Measurements from ENCODE around the gene ALDH1L1.

ALDH1L1 gene

GRCh38 chr3:126117212-126117611 lies 63.2 kb downstream of the ALDH1L1 start (continued):
- TF ChIP-seq ZBTB26 (tag by site-specific recombination; optimal IDR thresholded peaks at IDR 0.05) = no peak

DNA sequence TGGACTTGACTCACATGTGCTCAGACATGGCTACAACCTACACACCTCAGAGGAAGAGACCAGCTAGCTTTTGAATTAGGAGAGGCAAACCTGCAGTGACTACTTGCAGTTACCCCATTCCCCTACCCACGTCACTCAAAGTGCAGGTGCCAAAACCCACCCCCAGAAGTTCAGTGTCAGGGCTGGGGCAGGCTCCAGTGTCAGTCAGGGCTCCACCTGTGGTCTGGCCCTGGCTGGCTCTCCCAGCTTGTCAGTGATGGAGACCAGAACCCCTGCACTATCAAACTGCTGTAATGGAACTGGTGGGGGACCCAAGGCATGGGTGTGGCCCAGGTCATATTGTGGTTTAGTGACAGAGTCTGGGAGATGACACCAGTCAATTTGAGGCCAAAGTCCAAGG lies 63.9 kb downstream of the ALDH1L1 start:
- ChIA-PET CTCF (interaction anchor here (1.5 kb wide), 1 partner anchor 18 kb away, joined by 4 read pairs; no protein-coding TSS in a partner anchor), POLR2A (no interaction called here)
- Histone ChIP-seq H3K9me3 (ENCODE audit: control insufficient read depth, insufficient read depth, low read depth, low read length) (no peaks in the 10 kb centered on the region), H3K4me1 (ENCODE audit: control insufficient read depth, insufficient read depth, low read length) (no peaks in the 10 kb centered on the region), H3K4me3 (ENCODE audit: low read depth, low read length) (no peak overlapping the region), H3K36me3 (ENCODE audit: control insufficient read depth in 2 of 2, insufficient read depth in 1 of 2, low read length in 2 of 2) (no peaks in the 10 kb centered on the region), H3K27ac (ENCODE audit: extremely low read depth, low read depth, low read length) (no peak overlapping the region)
- TF ChIP-seq ZNF510 (tag by site-specific recombination; IDR thresholded peaks at IDR 0.05; ENCODE audit: insufficient replicate concordance) (no peak), YY2 (tag by site-specific recombination; IDR thresholded peaks at IDR 0.05) (no peak), ZNF571 (tag by site-specific recombination; IDR thresholded peaks at IDR 0.05) (no peak), EGR2 (tag by site-specific recombination; IDR thresholded peaks at IDR 0.05; ENCODE audit: low read depth) (no peak), HOXA7 (CRISPR knock-in tag; IDR thresholded peaks at IDR 0.05; ENCODE audit: borderline replicate concordance) (no peak), KLF8 (tag by site-specific recombination; IDR thresholded peaks at IDR 0.05) (no peak)

DNA sequence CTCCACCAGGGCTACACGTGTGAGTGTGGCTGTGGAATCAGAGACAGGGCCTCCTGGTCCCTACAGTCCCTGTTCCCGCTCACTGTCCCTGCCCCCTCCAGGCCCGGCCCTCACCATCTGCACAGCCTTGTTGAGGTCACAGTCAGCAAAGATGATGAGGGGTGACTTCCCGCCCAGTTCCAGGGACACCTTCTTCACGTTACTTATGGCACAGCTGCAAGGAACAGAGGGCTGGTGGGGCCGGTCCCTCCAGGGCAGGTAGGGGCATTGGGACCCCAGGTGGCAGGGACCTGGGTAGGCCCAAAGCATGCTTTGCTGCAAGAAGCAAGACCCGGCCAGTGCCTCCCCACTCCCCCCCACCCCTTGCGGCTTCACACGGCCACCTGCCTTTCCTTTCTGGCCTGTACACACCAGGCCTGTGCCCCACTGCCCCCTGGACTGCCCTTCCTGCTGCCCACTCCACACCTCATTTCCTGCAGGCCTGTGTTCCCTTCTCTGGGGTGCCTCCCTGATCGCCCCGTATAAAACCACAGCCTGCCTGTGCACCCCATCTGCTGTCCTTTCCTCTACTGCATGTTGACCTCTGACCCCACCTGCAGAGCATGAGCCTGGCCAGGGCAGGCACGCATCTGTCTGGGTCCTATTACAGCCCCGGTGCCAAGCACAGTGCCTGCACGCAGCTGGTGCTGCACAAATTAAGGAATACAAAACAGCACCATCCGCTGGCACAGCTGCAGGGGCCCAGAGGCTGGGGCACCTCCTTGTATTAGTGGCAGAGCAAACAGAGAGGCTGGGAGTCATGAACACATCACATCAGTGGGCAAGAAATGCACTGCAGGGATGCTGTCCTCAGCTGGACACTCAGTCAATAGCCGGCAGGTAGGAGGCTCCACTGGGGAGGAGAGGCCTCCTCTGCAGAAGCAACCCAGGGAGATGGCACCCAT lies 65.7 kb downstream of the ALDH1L1 start:
- TF ChIP-seq ZNF792 (tag by site-specific recombination; IDR thresholded peaks at IDR 0.05) = no peak
- no peak for TF ChIP-seq ZNF280D (tag by site-specific recombination; IDR thresholded peaks at IDR 0.05)
- no peak for TF ChIP-seq SETDB1 (IDR thresholded peaks at IDR 0.05; ENCODE audit: insufficient read length, low read length)
- TF ChIP-seq ZNF404 (tag by site-specific recombination; IDR thresholded peaks at IDR 0.05) = no peak
- TF ChIP-seq ZNF777 (tag by site-specific recombination; IDR thresholded peaks at IDR 0.05; ENCODE audit: borderline replicate concordance) = no peak
- TF ChIP-seq ZXDB (tag by site-specific recombination; IDR thresholded peaks at IDR 0.05) = no peak
- no peak for TF ChIP-seq ZNF366 (tag by site-specific recombination; conservative IDR thresholded peaks at IDR 0.05)
- no peak for TF ChIP-seq ZNF768 (tag by site-specific recombination; IDR thresholded peaks at IDR 0.05)
- no peak for TF ChIP-seq ZNF416 (tag by site-specific recombination; IDR thresholded peaks at IDR 0.05)
- TF ChIP-seq, protein P1, sequence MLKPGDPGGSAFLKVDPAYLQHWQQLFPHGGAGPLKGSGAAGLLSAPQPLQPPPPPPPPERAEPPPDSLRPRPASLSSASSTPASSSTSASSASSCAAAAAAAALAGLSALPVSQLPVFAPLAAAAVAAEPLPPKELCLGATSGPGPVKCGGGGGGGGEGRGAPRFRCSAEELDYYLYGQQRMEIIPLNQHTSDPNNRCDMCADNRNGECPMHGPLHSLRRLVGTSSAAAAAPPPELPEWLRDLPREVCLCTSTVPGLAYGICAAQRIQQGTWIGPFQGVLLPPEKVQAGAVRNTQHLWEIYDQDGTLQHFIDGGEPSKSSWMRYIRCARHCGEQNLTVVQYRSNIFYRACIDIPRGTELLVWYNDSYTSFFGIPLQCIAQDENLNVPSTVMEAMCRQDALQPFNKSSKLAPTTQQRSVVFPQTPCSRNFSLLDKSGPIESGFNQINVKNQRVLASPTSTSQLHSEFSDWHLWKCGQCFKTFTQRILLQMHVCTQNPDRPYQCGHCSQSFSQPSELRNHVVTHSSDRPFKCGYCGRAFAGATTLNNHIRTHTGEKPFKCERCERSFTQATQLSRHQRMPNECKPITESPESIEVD (tag by site-specific recombination; IDR thresholded peaks at IDR 0.05) = no peak
- TF ChIP-seq ZNF169 (tag by site-specific recombination; IDR thresholded peaks at IDR 0.05) = no peak
- no peak for TF ChIP-seq ZBTB7A (tag by site-specific recombination; IDR thresholded peaks at IDR 0.05; ENCODE audit: low read depth)
- TF ChIP-seq SCRT2 (tag by site-specific recombination; IDR thresholded peaks at IDR 0.05) = no peak
- no peak for TF ChIP-seq ZNF274 (IDR thresholded peaks at IDR 0.05; ENCODE audit: low read length)
- no peak for TF ChIP-seq ZNF274 (tag by site-specific recombination; IDR thresholded peaks at IDR 0.05; ENCODE audit: borderline replicate concordance)
- POLR2A ChIA-PET = no interaction called here
- no peaks in the 10 kb centered on the region for H3K4me1 ChIP-seq (ENCODE audit: control insufficient read depth, insufficient read depth, low read length)

More for the DNA sequence above, 65.7 kb downstream of the ALDH1L1 start:
- Histone ChIP-seq H3K27ac (ENCODE audit: extremely low read depth, low read depth, low read length) (no peak overlapping the region), H3K9me3 (ENCODE audit: control insufficient read depth, insufficient read depth, low read depth, low read length) (no peaks in the 10 kb centered on the region), H3K4me3 (ENCODE audit: low read depth, low read length) (no peak overlapping the region), H3K36me3 (ENCODE audit: control insufficient read depth in 2 of 2, insufficient read depth in 1 of 2, low read length in 2 of 2) (no peaks in the 10 kb centered on the region)
- CTCF ChIA-PET = interaction anchor here (0.7 to 0.8 kb wide), 2 partner anchors 234 to 290 kb away, joined by 3 read pairs; no protein-coding TSS in a partner anchor
